SK-N-SH (cell line): Measurements from ENCODE around the gene E2F3.

Experiments used
- CTCF ChIP-seq: fragments of 200-600 bp; sonication (generic); IDR thresholded peaks from 2 replicates; pipeline ENCODE4 v1.6.1; 2017; ENCODE audit warnings: antibody characterized with exemption, mild to moderate bottlenecking, moderate library complexity
- ELF1 ChIP-seq: IDR thresholded peaks from 2 replicates; pipeline ENCODE4 v1.4.0; 2012
- EP300 ChIP-seq, 2 experiments: IDR thresholded peaks; 2 replicates each; pipeline versions ENCODE4 v1.4.0 to v1.6.1; 2012; ENCODE audit warnings: borderline replicate concordance in 1 of 2, low read depth in 1 of 2, low read length in 1 of 2
- EZH2phosphoT487 ChIP-seq: fragments of 200-600 bp; sonication (generic); IDR thresholded peaks from 2 replicates; pipeline ENCODE4 v1.6.1; 2017; ENCODE audit warnings: low read depth, mixed run types, mild to moderate bottlenecking, antibody characterized with exemption, moderate library complexity, borderline replicate concordance
- FOXM1 ChIP-seq: IDR thresholded peaks from 2 replicates; pipeline ENCODE4 v1.4.0; 2012; ENCODE audit warnings: low read depth, mild to moderate bottlenecking
- MAX ChIP-seq: IDR thresholded peaks from 2 replicates; pipeline ENCODE4 v1.4.0; 2012; ENCODE audit warnings: low read depth
- MXI1 ChIP-seq: IDR thresholded peaks from 2 replicates; pipeline ENCODE4 v1.6.1; 2012; ENCODE audit warnings: mild to moderate bottlenecking, low read depth, low read length, improper control_type of control experiment
- RAD21 ChIP-seq: IDR thresholded peaks from 2 replicates; pipeline ENCODE4 v1.6.1; 2012; ENCODE audit warnings: mild to moderate bottlenecking, low read length
- REST ChIP-seq: IDR thresholded peaks from 2 replicates; pipeline ENCODE4 v1.6.1; 2012; ENCODE audit warnings: mild to moderate bottlenecking, low read depth, low read length, moderate library complexity
- RFX5 ChIP-seq: IDR thresholded peaks from 2 replicates; pipeline ENCODE4 v1.6.1; 2012; ENCODE audit warnings: mild to moderate bottlenecking, improper control_type of control experiment, low read length
- ZBTB33 ChIP-seq: IDR thresholded peaks from 2 replicates; pipeline ENCODE4 v1.4.0; 2012; ENCODE audit warnings: low read depth, borderline replicate concordance

DNA sequence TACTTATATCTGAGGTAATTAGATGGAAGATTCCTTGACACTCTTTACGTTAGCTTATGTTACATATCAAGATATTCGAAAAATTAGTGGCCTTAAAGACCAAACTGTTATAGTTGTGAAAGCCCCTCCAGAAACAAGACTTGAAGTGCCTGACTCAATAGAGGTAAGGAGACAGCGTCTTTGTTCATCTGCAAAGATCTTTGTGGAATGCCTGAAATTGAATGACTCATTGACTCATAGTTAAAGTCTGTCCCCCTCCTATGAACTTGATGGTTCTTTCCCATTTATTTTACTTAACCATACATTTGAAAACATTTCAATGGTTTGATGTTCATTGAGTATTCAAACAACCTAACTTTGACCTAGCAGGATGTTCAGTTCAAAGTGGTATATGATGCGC lies 85.0 kb downstream of the E2F3 start:
- no peak for TF ChIP-seq CTCF
- no peak for TF ChIP-seq MXI1
- no peak for TF ChIP-seq RFX5
- no peak for TF ChIP-seq MAX
- TF ChIP-seq EZH2phosphoT487: no peak
- no peak for TF ChIP-seq EP300 (IDR thresholded peaks at IDR 0.05; ENCODE audit: borderline replicate concordance in 1 of 2, low read depth in 1 of 2, low read length in 1 of 2)
- TF ChIP-seq RAD21: no peak
- TF ChIP-seq FOXM1: no peak
- TF ChIP-seq REST: no peak
- TF ChIP-seq ZBTB33: no peak
- TF ChIP-seq ELF1: no peak
